Uterus (tissue), 4 donors: ENCODE measurements around the gene MYO6. TPM values are rescaled to one million over a fixed set of nuclear protein-coding genes. Genes with fewer than 3 reads are reported as not detected.

Source experiments
- DNase-seq, 2 donors: peaks; one replicate each; pipeline ENCODE4 v3.0.0-alpha.2; 2019 to 2020
- H3K27ac ChIP-seq, 2 donors: fragments of 200-600 bp; sonication (generic); 1 replicate in 1 of 2; 2 replicates in 1 of 2; pipeline ENCODE4 v1.5.1; 2016 to 2018
- H3K27me3 ChIP-seq, 2 donors: fragments of 200-600 bp; sonication (generic); one replicate each; pipeline ENCODE4 v1.5.1; 2018 to 2019; ENCODE audit warnings: control low read depth in 1 of 2
- H3K36me3 ChIP-seq, 2 donors: fragments of 200-600 bp; sonication (generic); one replicate each; pipeline ENCODE4 v1.5.1; 2019; ENCODE audit warnings: control low read depth in 1 of 2
- H3K4me1 ChIP-seq, 2 donors: fragments of 200-600 bp; sonication (generic); one replicate each; pipeline ENCODE4 v1.5.1; 2018 to 2019; ENCODE audit warnings: control low read depth in 1 of 2
- H3K4me3 ChIP-seq, 2 donors: fragments of 200-600 bp; sonication (generic); 1 replicate in 1 of 2; 2 replicates in 1 of 2; pipeline ENCODE4 v1.5.1; 2018 to 2019; ENCODE audit warnings: mild to moderate bottlenecking in 1 of 2
- H3K9me3 ChIP-seq, 2 donors: fragments of 200-600 bp; sonication (generic); one replicate each; pipeline ENCODE4 v1.5.1; 2019; ENCODE audit warnings: control low read depth in 1 of 2
- POLR2A ChIP-seq, 2 donors: fragments of 450-650 bp; IDR thresholded peaks; one replicate each; pipeline ENCODE4 v1.6.1; 2016; ENCODE audit warnings: antibody characterized with exemption in 2 of 2, mild to moderate bottlenecking in 1 of 2, moderate library complexity in 1 of 2
- intact Hi-C: fragments of 100-400 bp; cut with DNase I; formaldehyde crosslinking; loops from one replicate; pipeline ENCODE4 v1.15.1; 2023; ENCODE audit warnings: low total_unique reads
- total RNA-seq, 4 donors: library from RNA; depleted of rRNA in 3 of 4; stranded (reverse); fragments of >200 nt in 3 of 4; gene quantifications; one replicate each; pipeline versions ENCODE4 v1.1.0 to v1.2.4, GENCODE V29; 2014 to 2023
- TF ChIP-seq, protein P1 (sequence below), 4 experiments: fragments of 200-600 bp in 2 of 4; fragments of 450-650 bp in 2 of 4; sonication (generic) in 2 of 4; IDR thresholded peaks; one replicate each; pipeline ENCODE4 v1.5.1; 2016 to 2019; ENCODE audit warnings: antibody characterized with exemption in 4 of 4, mild to moderate bottlenecking in 2 of 4, moderate library complexity in 1 of 4
- donor health status: DM: yes; HTN: yes; CAD: no.

The MYO6 gene
- total RNA-seq, 4 donors from 2014 or later, result 8.2 to 25.0 (median 14.1) TPM

DNA sequence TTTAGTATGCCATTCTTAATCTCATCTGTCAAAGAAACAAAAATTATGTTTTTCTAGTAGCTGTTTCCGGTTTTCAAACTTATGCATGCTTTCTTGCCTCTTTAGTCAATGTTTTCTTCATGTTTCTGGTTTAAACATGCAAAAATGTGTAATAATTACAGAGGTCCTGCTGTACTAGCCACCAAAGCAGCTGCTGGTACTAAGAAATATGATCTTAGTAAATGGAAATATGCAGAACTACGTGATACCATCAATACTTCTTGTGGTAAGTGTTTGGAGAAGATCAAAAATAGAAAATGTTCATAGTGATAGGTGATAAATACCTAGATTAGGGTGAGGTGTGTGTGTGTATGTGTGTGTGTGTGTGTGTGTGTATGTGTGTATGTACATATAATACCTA lies 158.4 kb downstream of the MYO6 start:
- Histone ChIP-seq H3K9me3 (no peaks in the 10 kb centered on the region), H3K27me3 (no peaks in the 10 kb centered on the region), H3K36me3 (no peaks in the 10 kb centered on the region), H3K4me3 (no peak overlapping the region), H3K4me1 (no peaks in the 10 kb centered on the region), H3K27ac (no peak overlapping the region)
- no peak for TF ChIP-seq POLR2A (IDR thresholded peaks at IDR 0.05)
- TF ChIP-seq, protein P1, sequence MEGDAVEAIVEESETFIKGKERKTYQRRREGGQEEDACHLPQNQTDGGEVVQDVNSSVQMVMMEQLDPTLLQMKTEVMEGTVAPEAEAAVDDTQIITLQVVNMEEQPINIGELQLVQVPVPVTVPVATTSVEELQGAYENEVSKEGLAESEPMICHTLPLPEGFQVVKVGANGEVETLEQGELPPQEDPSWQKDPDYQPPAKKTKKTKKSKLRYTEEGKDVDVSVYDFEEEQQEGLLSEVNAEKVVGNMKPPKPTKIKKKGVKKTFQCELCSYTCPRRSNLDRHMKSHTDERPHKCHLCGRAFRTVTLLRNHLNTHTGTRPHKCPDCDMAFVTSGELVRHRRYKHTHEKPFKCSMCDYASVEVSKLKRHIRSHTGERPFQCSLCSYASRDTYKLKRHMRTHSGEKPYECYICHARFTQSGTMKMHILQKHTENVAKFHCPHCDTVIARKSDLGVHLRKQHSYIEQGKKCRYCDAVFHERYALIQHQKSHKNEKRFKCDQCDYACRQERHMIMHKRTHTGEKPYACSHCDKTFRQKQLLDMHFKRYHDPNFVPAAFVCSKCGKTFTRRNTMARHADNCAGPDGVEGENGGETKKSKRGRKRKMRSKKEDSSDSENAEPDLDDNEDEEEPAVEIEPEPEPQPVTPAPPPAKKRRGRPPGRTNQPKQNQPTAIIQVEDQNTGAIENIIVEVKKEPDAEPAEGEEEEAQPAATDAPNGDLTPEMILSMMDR (IDR thresholded peaks at IDR 0.05), result no peak
- DNase-seq, result no peak
- intact Hi-C loops, result no loop called here

GRCh38 chr6:75913040-75913439 lies 164.0 kb downstream of the MYO6 start:
- Histone ChIP-seq H3K4me1 (no peaks in the 10 kb centered on the region), H3K9me3 (no peaks in the 10 kb centered on the region), H3K4me3 (no peak overlapping the region), H3K36me3 (no peaks in the 10 kb centered on the region), H3K27me3 (no peaks in the 10 kb centered on the region), H3K27ac (no peak overlapping the region)
- intact Hi-C loops, result no loop called here
- DNase-seq, result no peak
- TF ChIP-seq POLR2A (IDR thresholded peaks at IDR 0.05), result no peak
- TF ChIP-seq, protein P1 (IDR thresholded peaks at IDR 0.05), result no peak

- H3K9me3 ChIP-seq, result no peaks in the 10 kb centered on the region
- TF ChIP-seq, protein P1 (IDR thresholded peaks at IDR 0.05), result no peak
- no peak for TF ChIP-seq POLR2A (IDR thresholded peaks at IDR 0.05)
- no peaks in the 10 kb centered on the region for H3K4me1 ChIP-seq
- H3K4me3 ChIP-seq, result no peak overlapping the region
- H3K36me3 ChIP-seq, result no peaks in the 10 kb centered on the region
- no peak for DNase-seq
- intact Hi-C loops, result no loop called here
- H3K27me3 ChIP-seq, result peaks cover 0 to 4% of the 10 kb centered on the region in 2 donors
- no peak overlapping the region for H3K27ac ChIP-seq
Observed at GRCh38 chr6:75922226-75922625, 173.2 kb downstream of the MYO6 start.

DNA sequence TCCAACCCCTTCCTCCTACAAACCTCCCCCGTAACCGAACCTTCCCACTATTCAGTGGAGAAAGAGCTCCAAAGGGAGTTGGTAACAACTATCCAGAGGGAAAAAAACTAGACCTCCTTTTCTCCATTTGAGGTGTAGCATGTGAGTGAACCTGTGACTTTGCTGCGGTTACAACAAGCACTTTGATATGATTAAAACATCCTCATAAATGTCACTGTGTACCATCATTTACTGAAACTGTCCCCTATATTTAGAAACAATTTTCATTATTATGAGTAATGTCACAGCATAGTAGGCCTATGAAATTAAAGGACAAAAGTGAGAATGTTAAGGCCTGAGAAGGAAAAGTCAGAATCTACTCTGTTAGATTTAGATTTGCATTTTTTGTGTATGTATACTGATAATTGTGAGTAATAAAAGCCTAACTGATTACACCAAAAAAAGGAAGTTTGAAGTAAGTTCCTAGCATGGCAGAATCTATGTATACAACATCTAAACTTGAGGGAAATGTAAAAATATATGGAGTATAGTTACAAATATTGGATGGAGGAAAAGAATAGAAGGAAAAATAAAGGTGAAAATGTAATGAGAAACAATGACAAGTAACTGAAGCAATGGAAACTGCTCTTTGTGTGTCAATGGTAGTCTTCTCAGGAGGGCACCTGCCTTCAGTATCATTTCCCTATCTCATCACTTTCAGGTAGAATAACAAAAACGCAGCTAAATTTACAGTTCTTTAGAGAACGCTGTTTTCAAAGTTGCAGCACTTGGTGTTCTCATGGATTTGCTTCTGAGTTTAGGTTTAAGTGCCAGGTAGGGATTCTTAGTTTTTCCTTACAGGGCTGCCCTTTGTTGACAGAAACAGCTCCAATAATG lies 177.5 kb downstream of the MYO6 start:
- intact Hi-C loops, result no loop called here
- no peak overlapping the region for H3K27ac ChIP-seq
- no peaks in the 10 kb centered on the region for H3K9me3 ChIP-seq
- no peaks in the 10 kb centered on the region for H3K4me1 ChIP-seq
- no peaks in the 10 kb centered on the region for H3K36me3 ChIP-seq
- DNase-seq, result no peak
- TF ChIP-seq, protein P1 (IDR thresholded peaks at IDR 0.05), result no peak
- no peak for TF ChIP-seq POLR2A (IDR thresholded peaks at IDR 0.05)
- no peak overlapping the region for H3K4me3 ChIP-seq
- H3K27me3 ChIP-seq, result peaks cover 0 to 4% of the 10 kb centered on the region in 2 donors

DNA sequence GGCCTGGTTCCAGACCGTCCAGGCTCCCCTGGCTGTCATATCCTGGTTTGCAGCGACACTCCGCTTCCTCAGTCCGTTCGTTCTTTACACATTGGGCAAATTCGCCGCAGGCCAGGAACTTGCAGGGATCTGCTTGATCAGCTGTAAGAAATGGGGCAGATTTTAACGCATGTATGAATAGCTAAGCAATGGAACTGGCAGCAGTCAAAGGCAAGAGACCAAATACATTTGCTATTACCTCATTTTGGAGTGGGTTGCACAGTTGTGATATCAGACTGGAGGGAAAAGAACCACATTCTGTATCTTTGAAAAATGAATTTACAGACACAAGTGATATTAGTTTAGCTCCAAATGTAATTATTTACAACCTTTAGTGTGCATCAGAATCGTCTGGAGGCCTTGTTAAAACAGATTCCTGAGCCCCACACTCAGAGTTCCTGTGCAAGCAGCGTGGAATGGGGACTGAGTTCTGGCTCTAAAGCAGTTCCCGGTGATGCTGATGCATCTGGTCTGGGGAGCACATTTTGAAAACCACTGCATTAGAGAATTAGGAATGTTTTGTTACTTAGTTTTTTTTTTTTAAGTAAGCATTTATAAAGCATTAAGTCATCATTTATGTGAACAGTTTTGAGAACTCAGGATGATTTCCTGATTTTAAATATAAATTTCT lies 182.1 kb downstream of the MYO6 start:
- no peak overlapping the region for H3K27ac ChIP-seq
- intact Hi-C loops, result no loop called here

More for the DNA sequence above, 182.1 kb downstream of the MYO6 start:
- no peaks in the 10 kb centered on the region for H3K27me3 ChIP-seq
- H3K4me3 ChIP-seq, result no peak overlapping the region
- no peaks in the 10 kb centered on the region for H3K4me1 ChIP-seq
- TF ChIP-seq, protein P1 (IDR thresholded peaks at IDR 0.05), result no peak
- TF ChIP-seq POLR2A (IDR thresholded peaks at IDR 0.05), result no peak
- H3K36me3 ChIP-seq, result no peaks in the 10 kb centered on the region
- no peak for DNase-seq
- H3K9me3 ChIP-seq, result no peaks in the 10 kb centered on the region
